Fibroblast of skin of left quadriceps (primary cell): Measurements from ENCODE around the gene TSPO2.

Experiments
- DNase-seq, 2 experiments: peaks; one replicate each; pipeline ENCODE4 v3.0.0-alpha.2; 2013; ENCODE audit warnings: low read depth in 2 of 2

TSPO2 gene

DNA sequence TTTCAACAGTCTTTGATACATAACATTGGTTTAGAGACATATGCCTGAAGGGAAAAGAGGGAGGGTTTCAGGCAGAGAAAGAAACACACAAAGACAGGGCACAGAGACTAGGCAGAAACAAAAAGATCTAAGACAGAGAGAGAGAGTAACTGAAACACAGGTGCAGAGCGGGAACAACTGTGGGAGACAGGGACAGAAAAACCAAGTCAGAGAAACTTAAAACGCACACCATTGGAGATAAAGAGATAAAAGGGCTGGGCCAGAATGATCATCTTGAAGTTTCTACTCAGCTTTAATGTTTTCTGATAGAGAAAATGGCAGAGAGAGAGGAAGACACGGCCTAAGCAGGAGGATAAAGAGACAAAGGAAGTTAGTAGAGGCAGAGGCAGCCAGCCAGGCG lies 15.0 kb upstream of the TSPO2 start:
- no peak for DNase-seq

GRCh38 chr6:41027799-41028560 lies 14.3 kb upstream of the TSPO2 start:
- peak; percentile 37 to 45 for DNase-seq

- DNase-seq: no peak
Observed at GRCh38 chr6:41028561-41029412, 13.5 kb upstream of the TSPO2 start.

DNA sequence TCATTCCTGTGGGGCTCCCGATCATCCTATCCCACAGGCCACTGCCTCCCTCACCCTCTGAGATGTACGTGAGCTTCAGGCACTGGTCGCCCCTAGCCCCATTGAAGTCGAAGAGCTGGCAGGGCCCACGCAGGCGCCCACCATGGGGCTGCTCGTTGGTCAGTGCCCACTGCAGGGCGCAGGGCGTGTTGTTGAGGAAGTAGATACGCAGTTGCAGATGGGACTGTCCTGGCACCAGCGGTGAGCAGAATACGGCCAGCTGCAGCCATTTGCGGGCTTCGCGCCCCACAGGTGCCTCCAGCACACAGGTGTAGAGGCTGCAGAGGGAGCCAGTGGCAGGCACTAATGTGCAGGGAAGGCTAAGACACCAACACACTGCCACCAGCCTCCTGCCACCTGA lies 9.4 kb upstream of the TSPO2 start:
- no peak for DNase-seq

DNA sequence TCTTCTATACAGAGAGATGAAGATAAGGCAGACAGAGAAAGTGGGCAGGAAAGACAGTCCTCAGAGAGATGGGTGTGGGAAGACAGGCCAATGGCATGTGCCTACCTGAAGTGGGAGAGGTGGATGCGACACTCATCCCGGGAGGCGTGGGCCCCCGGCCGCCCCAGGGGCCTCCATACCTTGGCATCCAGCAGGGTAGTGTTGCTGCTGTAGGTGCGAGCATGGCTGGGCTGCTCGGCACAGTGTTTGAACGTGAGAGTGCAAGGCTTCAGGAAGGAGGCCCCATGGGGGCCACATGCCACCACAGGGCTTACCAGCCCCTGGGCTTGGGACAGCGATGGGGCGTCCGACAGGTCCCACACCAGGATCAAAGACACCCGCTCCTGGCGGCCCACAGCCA lies 8.5 kb upstream of the TSPO2 start:
- DNase-seq: no peak

GRCh38 chr6:41036186-41036585 lies 6.1 kb upstream of the TSPO2 start:
- DNase-seq: no peak

DNA sequence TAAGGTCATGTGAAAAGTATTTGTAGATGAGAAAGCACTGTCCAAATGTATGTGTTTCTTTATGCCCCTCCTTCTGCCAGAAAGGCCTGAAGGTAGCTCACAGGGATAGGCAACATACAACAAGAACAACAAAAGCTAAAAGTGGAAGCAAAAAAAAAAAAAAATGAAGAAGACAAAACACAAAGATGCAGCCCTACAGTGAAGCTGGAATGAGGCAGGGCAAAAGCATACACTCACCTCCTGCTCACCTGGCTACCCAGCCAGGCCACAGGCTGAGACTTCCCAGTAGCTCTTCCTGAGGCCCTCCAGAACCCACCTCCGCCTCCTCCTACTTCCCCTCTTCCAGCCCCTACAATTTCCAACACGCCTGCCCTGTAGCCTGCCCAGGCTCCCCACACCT lies 5.7 kb upstream of the TSPO2 start:
- no peak for DNase-seq

- no peak for DNase-seq
Observed at GRCh38 chr6:41037107-41037900, 5.0 kb upstream of the TSPO2 start.

- DNase-seq: no peak
Observed at GRCh38 chr6:41038205-41038604, 4.1 kb upstream of the TSPO2 start.

- DNase-seq: no peak
Observed at GRCh38 chr6:41039060-41039998, 2.9 kb upstream of the TSPO2 start, which contains the start of gene UNC5CL. TSS of gene UNC5CL (minus strand) at chr6:41039221. CDS start at chr6:41035074, 4,147 bp downstream.

- no peak for DNase-seq
Observed at GRCh38 chr6:41040101-41040939, 1.9 kb upstream of the TSPO2 start.

- no peak for DNase-seq
Observed at GRCh38 chr6:41040940-41041536, 1.2 kb upstream of the TSPO2 start.

DNA sequence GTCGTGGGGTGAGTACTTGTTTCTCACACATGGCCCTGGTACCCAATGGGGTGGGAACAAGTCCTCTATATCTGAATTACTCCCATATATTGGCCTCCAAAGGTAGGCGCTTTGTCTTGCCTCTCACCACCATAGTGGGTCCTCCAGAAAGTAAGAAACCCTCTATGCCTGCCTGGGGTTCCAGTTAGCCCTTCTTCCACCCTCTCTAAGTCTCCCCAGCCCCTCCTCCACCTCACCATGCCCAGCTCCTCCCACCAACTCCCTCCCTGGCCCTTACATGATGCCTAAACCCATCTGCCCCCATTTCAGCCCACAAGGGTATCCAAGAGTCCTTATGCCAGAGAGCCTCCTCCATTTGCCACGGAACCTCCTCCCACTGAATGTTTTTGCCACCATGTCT lies 884 bp downstream of the TSPO2 start:
- no peak for DNase-seq

DNA sequence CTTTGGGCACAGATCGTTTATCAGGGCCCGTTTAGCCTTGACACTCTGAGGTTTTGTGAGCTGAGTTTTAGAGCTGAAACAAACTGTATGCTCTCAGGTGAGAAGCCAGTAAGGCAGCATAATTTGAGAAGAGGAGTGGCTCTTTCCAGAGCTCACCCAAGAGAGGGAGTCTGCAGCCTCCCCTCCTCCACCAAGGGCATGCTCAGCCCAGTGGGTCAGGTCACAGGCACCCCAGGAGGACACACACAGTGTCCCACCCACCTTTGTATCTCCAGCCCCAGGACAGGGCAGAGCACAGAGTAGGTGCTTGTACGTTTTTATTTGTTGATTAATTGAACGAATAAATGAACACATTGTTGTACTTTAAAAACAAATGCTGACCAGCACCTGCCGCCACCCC lies 3.4 kb downstream of the TSPO2 start:
- no peak for DNase-seq

DNA sequence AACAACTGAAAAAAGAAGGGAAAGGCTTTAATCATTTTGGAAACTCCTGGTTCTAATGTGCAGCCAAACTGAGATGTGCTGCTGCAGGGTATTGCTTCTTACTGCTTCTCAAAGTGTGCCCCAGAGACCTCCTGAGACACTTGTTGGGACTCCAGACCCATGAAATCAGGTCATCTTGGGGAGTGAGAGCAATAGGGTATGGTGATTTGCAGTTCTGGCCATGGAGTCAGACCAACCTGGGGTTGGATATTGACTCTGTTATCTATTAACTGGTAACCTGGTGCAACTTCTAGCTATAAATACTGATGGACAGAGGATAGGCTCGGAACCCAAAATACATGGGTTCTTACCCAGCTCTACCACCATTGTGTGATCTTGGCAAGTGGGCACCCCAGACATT lies 3.8 kb downstream of the TSPO2 start:
- DNase-seq: no peak

GRCh38 chr6:41047306-41047705 lies 5.0 kb downstream of the TSPO2 start:
- DNase-seq: no peak

- DNase-seq: no peak
Observed at GRCh38 chr6:41047745-41048732, 5.8 kb downstream of the TSPO2 start.

GRCh38 chr6:41049521-41049920 lies 7.3 kb downstream of the TSPO2 start:
- no peak for DNase-seq

DNA sequence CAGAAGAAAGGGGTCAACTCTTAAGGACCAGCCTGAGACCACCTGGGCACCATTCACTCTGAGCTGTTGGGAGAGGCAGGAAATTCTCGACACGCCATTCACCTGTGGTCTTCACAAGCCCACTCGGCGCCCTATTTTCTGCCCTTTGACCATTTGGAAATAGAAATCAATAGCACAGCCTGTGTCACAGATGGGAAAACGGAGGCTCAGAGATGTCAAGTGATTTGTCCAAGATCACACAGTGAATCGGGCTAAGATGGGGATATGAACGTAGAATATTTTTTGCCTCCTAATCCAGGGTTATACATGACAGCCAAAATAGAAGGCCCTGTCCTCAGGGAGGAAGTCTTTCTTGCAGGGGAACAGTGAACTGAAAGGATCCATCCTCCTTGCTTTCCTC lies 7.7 kb downstream of the TSPO2 start:
- DNase-seq: no peak
